ENCODE results near the gene ALDH5A1.
"Not testable (repeated sequence)": the region's sequence is repeated elsewhere in the genome, so short reads cannot be mapped to it uniquely, and the experiment has no call there.

ALDH5A1 gene

DNA sequence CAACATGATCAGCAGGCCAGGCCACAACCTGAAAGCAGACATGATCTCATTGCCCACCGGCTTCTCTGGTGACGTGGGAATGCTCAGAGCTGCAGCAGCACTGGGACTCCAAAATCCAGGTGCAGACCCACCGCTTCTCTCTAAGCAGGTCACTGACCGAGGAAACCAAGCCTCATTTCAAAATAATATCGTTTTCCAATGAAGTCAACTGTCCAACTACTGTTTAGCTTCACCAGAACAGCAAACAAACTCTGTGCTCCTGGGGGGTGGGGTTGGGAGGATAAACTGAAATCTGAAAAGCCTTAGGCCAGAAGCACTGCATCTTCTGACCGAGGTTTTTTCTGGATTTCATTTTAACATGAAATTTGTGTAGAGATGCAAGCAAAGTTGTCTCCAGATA is 5.3 kb upstream of the ALDH5A1 start, which contains the start of gene GPLD1:
Gene GPLD1, minus strand, starts transcription at position 109 of the 400 bp plus-strand sequence. Its CDS starts 67 bp downstream, at position 42.
- DNase-seq, result no peak

- no peak for DNase-seq
Observed at GRCh38 chr6:24489881-24490280, 4.9 kb upstream of the ALDH5A1 start.

DNA sequence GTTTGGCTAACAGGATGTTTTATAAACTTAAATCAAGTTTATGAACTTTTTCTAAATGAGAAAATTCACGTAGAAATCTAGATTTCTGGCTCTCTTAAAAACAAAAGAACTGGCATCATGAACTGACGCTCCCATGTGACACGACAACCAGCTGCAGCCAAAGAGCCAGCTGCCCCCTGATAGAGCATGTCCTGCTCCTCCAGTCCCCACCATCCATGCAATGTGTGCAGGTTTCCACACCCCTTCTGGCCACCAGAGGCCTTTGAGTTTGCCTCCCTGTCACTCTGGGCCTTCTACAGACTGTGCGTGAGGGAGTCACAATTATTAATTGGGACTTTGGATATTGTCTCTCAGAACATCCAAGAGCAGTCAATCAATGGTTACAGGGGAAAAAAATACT is 3.8 kb upstream of the ALDH5A1 start:
- no peak for DNase-seq

- DNase-seq, result no peak
Observed at GRCh38 chr6:24492475-24492874, 2.3 kb upstream of the ALDH5A1 start.

DNA sequence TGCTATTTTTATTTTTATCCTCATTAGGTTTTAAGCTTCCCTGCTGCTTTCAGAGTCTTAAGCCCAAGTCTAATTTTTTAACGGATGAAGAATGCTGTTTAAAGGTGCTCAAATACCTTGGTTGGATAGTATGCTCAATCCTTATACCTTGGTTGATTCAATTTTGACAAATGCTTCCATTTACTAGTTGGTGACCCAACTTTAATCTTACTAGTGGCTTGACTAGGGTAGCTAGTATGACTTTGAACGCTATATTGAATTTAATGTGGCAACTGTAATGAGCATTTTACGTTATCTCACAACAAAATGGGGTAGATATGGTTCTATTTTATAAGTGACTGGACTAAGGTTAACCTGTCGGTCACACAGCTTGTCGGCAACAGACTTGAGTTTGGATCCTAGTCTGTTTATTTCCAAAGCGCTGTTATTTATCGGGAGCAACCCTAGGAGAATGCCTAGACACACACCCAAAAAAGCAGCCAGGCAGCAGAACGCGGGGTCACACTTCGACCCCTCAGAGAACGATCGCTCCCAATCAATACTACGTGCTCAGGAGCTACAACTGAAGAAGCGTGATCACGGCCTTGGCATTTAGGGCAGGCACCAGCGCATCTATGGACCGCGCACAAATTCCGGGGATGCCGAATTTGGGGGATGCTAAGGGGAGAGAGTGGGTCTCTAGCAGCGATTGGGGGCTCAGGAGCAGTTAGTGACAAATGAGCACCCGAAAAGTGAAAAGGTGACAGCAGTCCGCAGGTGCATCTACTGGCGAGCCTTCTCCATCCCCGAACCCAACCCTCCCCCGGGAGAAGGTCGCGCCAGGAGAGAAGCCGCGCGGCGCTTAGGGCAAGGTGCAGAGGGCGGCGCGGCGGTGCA is 586 bp upstream of the ALDH5A1 start:
- no peak for DNase-seq

DNA sequence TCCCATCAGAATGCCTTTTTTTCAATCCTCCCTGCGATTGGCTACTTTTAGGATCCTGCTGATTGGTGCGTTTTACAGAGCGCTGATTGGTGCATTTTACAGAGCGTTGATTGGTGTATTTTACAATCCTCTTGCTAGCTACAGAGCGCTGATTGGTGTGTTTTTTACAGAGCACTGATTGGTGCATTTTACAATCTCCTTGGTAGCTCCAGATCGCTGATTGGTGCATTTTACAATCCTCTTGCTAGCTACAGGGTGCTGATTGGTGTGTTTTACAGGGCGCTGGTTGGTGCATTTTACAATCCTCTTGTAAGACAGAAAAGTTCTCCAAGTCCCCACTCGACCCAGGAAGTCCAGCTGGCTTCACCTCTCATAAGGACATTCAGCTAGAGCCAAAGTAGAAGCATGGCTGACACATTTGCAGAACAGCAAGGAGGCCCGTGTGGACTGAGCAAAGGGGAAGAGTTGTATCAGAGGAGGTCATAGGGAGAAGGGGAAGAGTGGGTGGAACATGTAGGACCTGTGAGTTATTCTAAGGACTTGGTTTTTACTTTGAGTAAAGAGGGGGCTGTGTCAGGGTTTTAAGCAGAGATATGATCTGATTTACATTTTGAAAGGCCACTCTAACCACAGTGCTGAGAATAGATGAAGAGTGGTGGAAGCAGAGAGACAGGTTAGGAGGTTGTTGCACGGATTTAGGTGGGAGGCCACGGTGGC is 2.6 kb downstream of the ALDH5A1 start:
- no peak for DNase-seq

DNA sequence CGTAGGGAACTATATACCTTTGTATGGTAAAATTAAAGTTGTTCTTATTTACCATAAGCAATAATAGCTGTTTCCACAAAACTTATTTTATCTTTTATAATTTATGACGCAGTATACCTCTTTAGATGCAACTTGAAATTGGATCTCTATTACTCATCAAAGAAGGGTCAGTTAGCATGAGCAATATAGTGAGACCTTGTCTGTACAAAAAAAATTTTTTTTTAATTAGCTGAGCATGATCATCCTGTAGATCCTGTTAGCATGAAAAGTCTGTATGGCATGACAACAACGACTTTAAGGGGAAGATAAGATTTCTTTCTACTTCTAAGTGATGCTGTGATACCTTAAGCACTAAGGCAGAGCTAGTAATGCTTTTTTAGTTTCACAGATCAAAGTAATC is 5.9 kb downstream of the ALDH5A1 start:
- DNase-seq, result no peak

DNA sequence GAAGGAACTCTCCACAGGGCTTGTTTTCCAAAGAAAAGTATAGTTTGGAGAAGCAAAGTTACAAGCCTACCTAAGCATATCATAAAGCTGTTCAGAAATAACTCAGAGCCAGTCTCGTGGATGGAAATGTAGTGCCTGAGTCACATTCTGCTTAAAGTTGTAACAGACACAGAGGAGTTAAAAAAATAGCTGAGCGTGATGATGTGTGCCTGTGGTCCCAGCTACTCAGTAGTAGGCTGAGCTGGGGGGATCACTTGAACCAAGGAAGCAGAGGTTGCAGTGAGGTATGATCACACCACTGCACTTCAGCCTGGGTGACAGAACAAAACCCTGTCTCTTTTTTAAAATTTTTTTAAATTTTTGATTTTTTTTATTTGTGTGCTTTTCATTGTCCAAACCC is 6.6 kb downstream of the ALDH5A1 start:
- no peak for DNase-seq

GRCh38 chr6:24501914-24502313 is 7.1 kb downstream of the ALDH5A1 start:
- no peak for DNase-seq

DNA sequence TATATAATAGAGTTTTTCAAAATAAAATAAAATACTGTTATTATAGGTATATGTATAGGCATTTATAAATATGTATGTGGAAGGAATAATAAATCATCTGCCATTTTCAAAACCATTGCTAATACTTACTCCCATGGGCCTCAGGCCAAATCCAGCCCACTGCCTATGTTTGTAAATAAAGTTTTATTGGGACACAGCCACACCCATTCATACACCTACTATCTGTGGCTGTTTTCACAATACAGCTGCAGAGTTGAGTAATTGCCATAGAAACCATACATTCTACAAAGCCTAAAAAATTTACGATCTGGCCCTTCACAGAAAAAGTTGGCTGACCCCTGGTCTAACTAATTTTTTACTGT is 9.5 kb downstream of the ALDH5A1 start:
- no peak for DNase-seq

- DNase-seq, result no peak
Observed at GRCh38 chr6:24504649-24505586, 10.1 kb downstream of the ALDH5A1 start.

GRCh38 chr6:24506814-24507520 is 12.2 kb downstream of the ALDH5A1 start:
- DNase-seq, result no peak

- not testable (repeated sequence) for DNase-seq
Observed at GRCh38 chr6:24511976-24512375, 17.2 kb downstream of the ALDH5A1 start.

DNA sequence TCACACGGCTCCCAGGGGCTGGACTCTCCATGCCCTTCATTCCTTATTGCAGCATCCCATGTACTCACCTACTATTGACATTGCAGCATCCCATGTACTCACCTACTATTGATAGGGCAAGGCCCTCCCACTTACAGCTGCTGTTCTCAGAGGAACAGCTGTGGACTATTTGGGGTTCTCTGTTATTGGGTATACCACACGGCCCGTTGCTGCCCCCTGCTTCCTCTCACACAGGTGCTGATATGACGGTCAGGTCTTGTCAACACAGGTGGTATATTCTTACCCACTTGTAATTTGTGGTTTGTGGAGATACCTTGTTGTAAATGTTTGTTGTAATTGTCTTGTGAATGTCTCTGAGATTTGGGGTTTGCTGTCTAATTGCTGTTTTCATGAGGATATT is 18.8 kb downstream of the ALDH5A1 start:
- no peak for DNase-seq

DNA sequence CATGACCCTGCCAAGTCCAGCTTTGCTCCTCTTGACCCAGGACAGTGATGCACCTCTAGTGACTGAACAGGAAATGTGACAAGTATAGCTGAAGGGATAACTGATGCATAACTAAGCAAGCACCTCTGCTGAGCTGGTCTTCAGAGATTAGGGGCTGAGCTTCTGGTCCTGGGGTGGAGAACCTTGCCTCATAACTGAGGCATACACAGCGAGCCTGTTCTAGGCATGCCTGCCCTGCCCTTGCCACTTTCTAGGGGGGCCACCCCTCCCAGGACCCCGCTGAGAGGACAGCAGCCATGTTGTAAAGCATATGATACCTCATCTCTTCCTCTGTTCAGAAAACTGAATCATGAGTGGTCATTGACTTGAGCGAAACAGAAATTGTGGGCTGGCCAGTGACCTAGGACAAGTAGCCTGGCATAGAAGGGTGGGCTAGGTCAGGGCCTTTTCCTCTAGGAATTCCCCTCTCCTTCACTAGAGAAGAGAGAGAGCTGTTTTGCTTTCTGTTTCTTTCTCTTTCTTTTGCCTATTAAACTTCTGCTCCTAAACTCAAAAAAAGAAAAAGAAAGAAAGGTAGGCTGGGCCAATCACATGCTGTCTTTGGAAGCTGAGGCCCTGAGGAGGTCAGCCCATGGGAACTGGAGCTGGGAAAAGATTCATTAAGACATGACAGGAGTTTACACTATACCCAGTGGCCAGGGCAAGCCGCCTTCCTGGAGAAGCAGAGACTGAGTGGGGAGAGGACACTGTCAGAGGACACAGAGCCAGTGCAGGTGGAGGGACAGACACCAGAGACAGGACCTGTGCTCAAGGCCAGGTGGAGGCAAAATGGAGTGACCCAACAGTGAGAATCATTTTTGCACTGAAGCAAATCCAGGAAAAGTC is 23.1 kb downstream of the ALDH5A1 start:
- no peak for DNase-seq

DNA sequence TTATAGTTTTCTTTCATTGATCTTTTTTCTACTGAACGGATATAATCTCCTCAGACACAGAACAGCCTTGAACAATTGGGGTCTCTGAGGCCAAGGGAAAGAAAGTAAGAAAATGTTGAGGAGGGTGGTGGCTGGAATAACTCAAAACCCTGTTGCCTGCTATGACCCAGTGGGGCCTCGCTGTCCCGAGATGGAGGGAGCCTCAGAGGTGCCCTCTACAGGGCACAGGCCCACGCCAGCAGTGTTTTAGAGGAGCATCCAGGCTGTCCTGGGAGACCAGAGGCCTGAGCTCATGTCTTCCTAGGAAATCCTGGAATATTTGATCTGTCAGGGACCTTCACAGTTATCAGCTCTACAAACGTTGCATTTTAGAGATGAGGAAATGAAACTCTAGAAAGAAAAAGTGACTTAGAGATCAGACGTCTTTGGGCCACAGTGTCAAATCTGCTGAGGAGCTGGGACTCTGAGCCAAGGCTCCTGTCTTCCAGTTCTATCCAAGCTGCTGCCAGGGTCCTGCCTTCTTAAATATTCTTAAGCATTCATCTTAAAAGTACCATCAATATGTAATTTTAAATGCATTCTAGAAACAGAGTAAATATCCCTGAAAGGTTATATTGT is 26.3 kb downstream of the ALDH5A1 start:
- DNase-seq, result no peak

DNA sequence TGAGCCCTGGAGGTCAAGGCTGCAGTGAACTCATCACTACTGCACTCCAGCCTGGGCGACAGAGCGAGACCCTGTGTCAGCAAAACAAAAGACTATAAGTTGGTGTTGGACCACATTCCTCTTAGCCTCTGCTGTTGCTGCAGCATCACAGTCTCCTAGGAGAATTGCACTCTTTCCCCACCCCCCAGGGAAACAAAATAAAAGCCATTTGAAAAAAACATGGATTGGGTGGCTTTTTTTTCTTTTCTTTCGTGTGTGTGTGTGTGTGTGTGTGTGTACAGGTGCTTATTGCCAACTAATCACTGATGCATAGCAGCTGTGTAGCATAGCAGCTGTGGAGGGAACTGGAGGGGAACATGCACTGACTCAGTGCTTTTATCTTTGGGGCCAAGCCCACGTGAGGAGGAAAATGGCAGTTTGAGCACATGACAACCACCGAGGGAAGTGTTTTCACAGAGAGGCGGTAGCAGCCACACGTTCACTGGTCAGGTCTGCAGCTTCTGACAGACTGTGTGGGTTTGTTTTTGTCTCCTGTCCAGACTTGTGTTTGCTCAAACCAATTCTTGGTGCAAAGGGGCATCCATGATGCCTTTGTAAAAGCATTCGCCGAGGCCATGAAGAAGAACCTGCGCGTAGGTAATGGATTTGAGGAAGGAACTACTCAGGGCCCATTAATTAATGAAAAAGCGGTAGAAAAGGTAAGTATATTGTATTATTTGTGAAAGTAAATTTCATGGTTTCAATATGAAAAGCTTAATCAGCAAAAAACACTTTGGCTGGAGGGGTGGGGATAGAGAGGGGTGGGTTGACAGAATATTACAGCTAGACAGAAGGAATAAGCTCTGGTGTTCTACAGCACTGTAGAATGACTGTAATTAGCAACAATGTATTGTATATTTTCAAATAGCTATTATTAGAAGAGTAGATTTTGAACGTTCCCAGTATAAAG is 27.7 kb downstream of the ALDH5A1 start:
- DNase-seq, result no peak

DNA sequence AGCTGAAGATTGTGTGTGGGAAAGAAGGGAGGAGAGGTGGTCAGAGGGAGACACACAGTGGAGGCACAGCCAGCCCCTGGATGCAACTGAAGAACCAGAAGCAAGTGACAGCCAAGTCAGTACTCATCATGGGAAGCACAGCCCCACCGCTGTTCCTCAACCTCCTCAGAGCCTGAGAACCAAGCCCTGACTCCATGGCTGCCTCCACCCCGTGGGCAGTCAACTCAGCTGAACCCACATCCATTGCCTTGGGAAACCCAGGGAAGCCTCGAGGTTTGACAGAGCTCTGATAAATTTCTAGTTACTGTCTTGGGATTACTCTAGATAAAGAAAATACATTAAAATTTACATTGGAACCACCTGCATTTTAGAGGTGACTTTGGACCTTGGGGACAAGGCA is 29.6 kb downstream of the ALDH5A1 start:
- no peak for DNase-seq

DNA sequence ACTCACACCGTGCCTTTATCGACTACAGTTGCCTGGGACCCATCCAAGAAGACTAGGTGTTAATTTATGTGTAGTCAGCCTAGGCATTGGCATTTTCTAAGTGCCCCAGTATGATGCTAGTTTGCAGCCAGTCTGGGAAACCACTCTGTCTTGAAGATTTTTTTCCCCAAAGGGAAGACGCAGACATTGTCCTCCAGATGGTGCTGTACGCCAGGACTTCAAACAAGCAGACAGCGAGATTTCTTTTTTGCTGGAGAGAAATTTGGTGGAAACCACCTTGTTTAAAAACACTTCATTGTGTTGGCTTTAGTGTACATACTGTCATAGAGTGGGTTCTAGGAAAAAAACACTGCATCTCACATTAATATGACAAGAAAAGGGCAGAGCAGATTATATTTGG is 30.0 kb downstream of the ALDH5A1 start:
- DNase-seq, result no peak

GRCh38 chr6:24529985-24530384 is 35.2 kb downstream of the ALDH5A1 start:
- DNase-seq, result no peak
